Keratinocyte (primary cell): Measurements from ENCODE around the gene SPATA20.

ENCODE experiments used
- CTCF ChIP-seq, 3 experiments: IDR thresholded peaks in 1 of 3; conservative IDR thresholded peaks in 1 of 3; optimal IDR thresholded peaks in 1 of 3; 2 replicates in 2 of 3; 3 replicates in 1 of 3; pipeline versions ENCODE3 to v1.5.1; 2011; ENCODE audit warnings: low read length in 3 of 3, mild to moderate bottlenecking in 3 of 3, moderate library complexity in 2 of 3, control low read depth in 1 of 3, inconsistent platforms in 1 of 3; ENCODE audit not compliant: insufficient read depth in 2 of 3; ENCODE audit errors: extremely low read depth in 1 of 3
- EZH2 ChIP-seq: IDR thresholded peaks from one replicate; pipeline ENCODE4 v1.6.1; 2012; ENCODE audit warnings: inconsistent platforms, mild to moderate bottlenecking, low read length, moderate library complexity

GRCh38 chr17:50604513-50604912 lies 57.5 kb downstream of the SPATA20 start:
- no peak for TF ChIP-seq CTCF (optimal IDR thresholded peaks at IDR 0.05 in 1 of 3, IDR thresholded peaks at IDR 0.05 in 1 of 3, conservative IDR thresholded peaks at IDR 0.05 in 1 of 3; ENCODE audit: extremely low read depth in 1 of 3, insufficient read depth in 2 of 3, low read length in 3 of 3)
- no peak for TF ChIP-seq EZH2
